NB4 (cell line): ENCODE measurements around the gene FBXL22.

ENCODE experiments used
- CTCF ChIP-seq: IDR thresholded peaks from one replicate; pipeline ENCODE4 v1.5.1; 2012; ENCODE audit warnings: low read depth, low read length
- MAX ChIP-seq: IDR thresholded peaks from 2 replicates; pipeline ENCODE4 v1.6.1; 2011; ENCODE audit warnings: low read depth, low read length
- MYC ChIP-seq: IDR thresholded peaks from 2 replicates; pipeline ENCODE4 v1.6.1; 2011; ENCODE audit warnings: low read depth, low read length
- POLR2A ChIP-seq: IDR thresholded peaks from 2 replicates; pipeline ENCODE4 v1.6.1; 2011; ENCODE audit warnings: mild to moderate bottlenecking; ENCODE audit not compliant: insufficient read length; ENCODE audit errors: extremely low read depth

- TF ChIP-seq POLR2A = no peak
- no peak for TF ChIP-seq CTCF
- no peak for TF ChIP-seq MAX
- no peak for TF ChIP-seq MYC
Measured at GRCh38 chr15:63573533-63573932, 23.7 kb upstream of the FBXL22 start.
